ENCODE results near the gene KLHL29.

- TF ChIP-seq EZH2 (IDR thresholded peaks at IDR 0.05; ENCODE audit: borderline replicate concordance) = no peak
- TF ChIP-seq CTCF (IDR thresholded peaks at IDR 0.05; ENCODE audit: poor library complexity) = no peak
- no peak for TF ChIP-seq EZH2phosphoT487 (IDR thresholded peaks at IDR 0.05; ENCODE audit: low read depth, severe bottlenecking, unreplicated experiment)
These were observed 205.4 kb downstream of the KLHL29 start for GRCh38 chr2:23590241-23590869.

Measured in hepatocyte (in vitro differentiated cells).